ENCODE measurements around the gene ANKRD27.
A peak's percentile ranks its signal among the peaks of the same experiment; 100 is the strongest.

Gene ANKRD27

DNA sequence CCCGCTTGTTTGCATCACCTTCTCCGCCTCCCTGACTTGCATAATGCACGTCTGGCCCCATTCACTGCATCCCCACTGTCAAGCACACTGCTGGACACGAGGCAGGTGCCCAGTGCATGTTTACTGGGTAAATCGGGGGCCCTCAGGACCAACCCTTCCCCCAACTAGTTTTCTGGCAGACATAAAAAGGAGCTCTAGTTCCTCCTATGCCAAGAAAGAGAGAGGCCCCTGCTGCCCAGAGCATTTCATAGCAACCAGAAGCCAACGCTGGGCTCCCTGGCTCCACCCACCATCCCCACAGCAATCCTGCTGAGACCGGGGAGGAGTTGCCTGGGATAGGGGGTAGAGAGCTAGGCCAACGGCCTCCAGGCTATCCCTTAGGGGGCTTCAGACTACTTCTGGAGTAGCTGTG lies 23.2 kb downstream of the ANKRD27 start:
- Histone ChIP-seq H3K9me3 (ENCODE audit: low read depth, low read length) (no peaks in the 10 kb centered on the region), H3K4me3 (peak overlapping the region; percentile 59), H3K27ac (peak overlapping the region; percentile 65), H3K9ac (ENCODE audit: insufficient read length) (peak overlapping the region; percentile 59), H3K36me3 (ENCODE audit: insufficient read depth, low read length) (peaks cover 34% of the 10 kb centered on the region)
- DNase-seq (ENCODE audit: low read depth, low spot score), result peak; percentile 16
- TF ChIP-seq FOXP2 (optimal IDR thresholded peaks at IDR 0.05; ENCODE audit: control extremely low read depth, extremely low read length, insufficient read depth), result no peak
- TF ChIP-seq POLR2AphosphoS5 (IDR thresholded peaks at IDR 0.05; ENCODE audit: borderline replicate concordance, low read depth, low read length), result no peak
- TF ChIP-seq EZH2 (IDR thresholded peaks at IDR 0.05), result no peak

DNA sequence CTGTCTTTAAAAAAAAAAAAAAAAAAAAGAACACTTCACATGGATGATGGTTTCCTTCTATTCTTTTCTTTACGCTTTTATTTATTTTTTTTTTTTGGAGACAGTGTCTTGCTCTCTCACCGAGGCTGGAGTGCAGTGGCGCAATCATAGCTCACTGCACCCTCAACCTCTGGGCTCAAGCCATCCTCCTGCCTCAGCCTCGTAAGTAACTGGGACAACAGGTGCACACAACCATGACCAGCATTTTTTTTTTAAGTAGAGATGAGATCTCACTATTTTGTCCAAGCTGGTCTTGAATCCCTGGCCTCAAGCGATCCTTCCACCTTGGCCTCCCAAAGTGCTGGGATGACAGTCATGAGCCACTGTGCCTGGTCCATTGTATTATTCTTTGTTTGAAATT lies 24.3 kb downstream of the ANKRD27 start:
- no peak for TF ChIP-seq FOXP2 (optimal IDR thresholded peaks at IDR 0.05; ENCODE audit: control extremely low read depth, extremely low read length, insufficient read depth)
- TF ChIP-seq POLR2AphosphoS5 (IDR thresholded peaks at IDR 0.05; ENCODE audit: borderline replicate concordance, low read depth, low read length), result no peak
- no peak for TF ChIP-seq EZH2 (IDR thresholded peaks at IDR 0.05)
- Histone ChIP-seq H3K27ac (no peak overlapping the region), H3K4me3 (no peak overlapping the region), H3K36me3 (ENCODE audit: insufficient read depth, low read length) (peaks cover 30% of the 10 kb centered on the region), H3K9me3 (ENCODE audit: low read depth, low read length) (no peaks in the 10 kb centered on the region), H3K9ac (ENCODE audit: insufficient read length) (no peak overlapping the region)
- DNase-seq (ENCODE audit: low read depth, low spot score), result no peak

DNA sequence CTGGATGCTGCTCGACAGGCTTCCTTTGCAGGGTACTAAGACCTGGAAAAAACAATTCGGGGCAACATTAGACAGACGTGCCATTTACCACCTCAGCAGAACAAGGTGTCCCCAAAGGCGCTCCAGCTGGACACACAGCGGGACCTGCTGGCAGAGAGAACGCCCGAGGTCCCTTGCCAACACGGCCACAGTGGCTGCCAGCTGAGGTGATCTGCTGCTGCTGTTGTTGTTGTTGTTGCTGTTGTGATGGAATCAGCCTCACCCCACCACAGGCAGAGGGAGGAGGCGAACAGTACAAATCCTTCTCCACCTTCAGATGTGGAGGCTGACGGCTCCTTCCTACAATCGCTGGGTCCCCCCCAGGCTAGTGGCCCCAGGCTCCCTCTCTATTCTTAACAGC lies 25.2 kb downstream of the ANKRD27 start:
- TF ChIP-seq FOXP2 (optimal IDR thresholded peaks at IDR 0.05; ENCODE audit: control extremely low read depth, extremely low read length, insufficient read depth), result no peak
- TF ChIP-seq POLR2AphosphoS5 (IDR thresholded peaks at IDR 0.05; ENCODE audit: borderline replicate concordance, low read depth, low read length), result no peak
- no peak for TF ChIP-seq EZH2 (IDR thresholded peaks at IDR 0.05)
- H3K9me3 ChIP-seq (ENCODE audit: low read depth, low read length), result no peaks in the 10 kb centered on the region
- no peak overlapping the region for H3K4me3 ChIP-seq
- no peak for DNase-seq (ENCODE audit: low read depth, low spot score)
- no peak overlapping the region for H3K9ac ChIP-seq (ENCODE audit: insufficient read length)
- peaks cover 21% of the 10 kb centered on the region for H3K36me3 ChIP-seq (ENCODE audit: insufficient read depth, low read length)
- no peak overlapping the region for H3K27ac ChIP-seq

DNA sequence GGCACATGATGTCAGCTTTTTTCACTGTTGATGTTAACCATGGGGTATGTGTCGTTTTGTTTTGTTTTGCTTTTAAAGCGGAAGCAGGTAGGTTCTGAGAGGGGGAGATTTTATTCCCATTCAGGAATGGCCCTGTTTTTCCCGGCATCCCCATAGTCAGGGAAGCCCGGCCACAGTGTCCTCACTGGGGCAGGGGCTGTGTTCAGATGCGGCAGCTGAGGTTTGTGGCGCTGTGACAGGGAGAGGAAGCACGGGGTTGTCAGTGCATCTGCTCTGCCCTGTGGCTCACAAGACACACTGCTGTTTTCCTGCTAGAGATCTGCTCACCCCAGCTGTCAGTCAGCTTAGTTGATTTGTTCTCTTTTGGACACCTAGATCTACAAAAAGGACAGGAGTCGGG lies 27.6 kb downstream of the ANKRD27 start:
- TF ChIP-seq POLR2AphosphoS5 (IDR thresholded peaks at IDR 0.05; ENCODE audit: borderline replicate concordance, low read depth, low read length) (no peak), EZH2 (IDR thresholded peaks at IDR 0.05) (no peak), FOXP2 (optimal IDR thresholded peaks at IDR 0.05; ENCODE audit: control extremely low read depth, extremely low read length, insufficient read depth) (no peak)
- DNase-seq (ENCODE audit: low read depth, low spot score), result no peak
- Histone ChIP-seq H3K36me3 (ENCODE audit: insufficient read depth, low read length) (peaks cover 41% of the 10 kb centered on the region), H3K9me3 (ENCODE audit: low read depth, low read length) (no peaks in the 10 kb centered on the region), H3K27ac (no peak overlapping the region), H3K4me3 (no peak overlapping the region), H3K9ac (ENCODE audit: insufficient read length) (no peak overlapping the region)

DNA sequence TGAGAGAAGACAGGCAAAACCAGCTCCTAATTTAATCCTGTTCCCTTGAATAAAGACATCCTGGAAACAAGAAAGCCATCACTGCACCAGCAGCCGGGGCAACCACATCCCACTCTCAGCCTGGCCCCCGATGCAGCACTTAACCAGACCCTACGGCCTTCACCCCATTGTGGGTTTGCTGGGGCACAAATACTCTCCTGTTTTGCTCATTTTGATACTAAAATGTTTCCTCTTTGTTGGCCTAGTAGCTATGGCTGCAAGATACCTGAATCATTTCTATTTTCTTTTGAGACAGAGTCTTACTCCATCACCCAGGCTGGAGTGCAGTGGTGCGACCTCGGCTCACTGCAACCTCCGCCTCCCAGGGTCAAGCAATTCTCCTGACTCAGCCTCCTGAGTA lies 28.4 kb downstream of the ANKRD27 start:
- Histone ChIP-seq H3K9ac (ENCODE audit: insufficient read length) (no peak overlapping the region), H3K36me3 (ENCODE audit: insufficient read depth, low read length) (peaks cover 48% of the 10 kb centered on the region), H3K9me3 (ENCODE audit: low read depth, low read length) (no peaks in the 10 kb centered on the region), H3K27ac (no peak overlapping the region), H3K4me3 (no peak overlapping the region)
- TF ChIP-seq FOXP2 (optimal IDR thresholded peaks at IDR 0.05; ENCODE audit: control extremely low read depth, extremely low read length, insufficient read depth) (no peak), POLR2AphosphoS5 (IDR thresholded peaks at IDR 0.05; ENCODE audit: borderline replicate concordance, low read depth, low read length) (no peak), EZH2 (IDR thresholded peaks at IDR 0.05) (no peak)
- no peak for DNase-seq (ENCODE audit: low read depth, low spot score)

DNA sequence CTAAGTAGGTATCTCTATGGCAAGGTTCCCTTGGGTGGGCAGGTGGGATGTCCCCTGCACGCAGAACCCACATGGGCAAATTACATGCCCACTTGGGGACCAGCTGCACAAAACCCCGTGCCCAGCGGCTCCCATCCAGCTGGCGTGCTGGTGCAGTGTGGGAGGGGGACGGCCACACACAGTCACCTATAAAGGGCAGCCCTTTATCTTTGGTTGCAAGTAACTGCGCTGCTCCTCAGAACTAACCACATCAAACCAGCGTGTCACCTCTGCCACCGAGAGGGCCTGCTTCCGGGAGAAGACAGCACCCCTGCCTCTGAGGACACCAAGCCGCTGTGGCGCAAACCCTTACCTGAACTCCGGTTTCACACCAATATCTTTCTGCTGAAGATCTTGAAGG lies 32.2 kb downstream of the ANKRD27 start:
- Histone ChIP-seq H3K36me3 (ENCODE audit: insufficient read depth, low read length) (peaks cover 60% of the 10 kb centered on the region), H3K9me3 (ENCODE audit: low read depth, low read length) (no peaks in the 10 kb centered on the region), H3K4me3 (no peak overlapping the region), H3K27ac (no peak overlapping the region), H3K9ac (ENCODE audit: insufficient read length) (no peak overlapping the region)
- DNase-seq (ENCODE audit: low read depth, low spot score), result no peak
- TF ChIP-seq FOXP2 (optimal IDR thresholded peaks at IDR 0.05; ENCODE audit: control extremely low read depth, extremely low read length, insufficient read depth), result no peak
- no peak for TF ChIP-seq EZH2 (IDR thresholded peaks at IDR 0.05)
- no peak for TF ChIP-seq POLR2AphosphoS5 (IDR thresholded peaks at IDR 0.05; ENCODE audit: borderline replicate concordance, low read depth, low read length)

DNA sequence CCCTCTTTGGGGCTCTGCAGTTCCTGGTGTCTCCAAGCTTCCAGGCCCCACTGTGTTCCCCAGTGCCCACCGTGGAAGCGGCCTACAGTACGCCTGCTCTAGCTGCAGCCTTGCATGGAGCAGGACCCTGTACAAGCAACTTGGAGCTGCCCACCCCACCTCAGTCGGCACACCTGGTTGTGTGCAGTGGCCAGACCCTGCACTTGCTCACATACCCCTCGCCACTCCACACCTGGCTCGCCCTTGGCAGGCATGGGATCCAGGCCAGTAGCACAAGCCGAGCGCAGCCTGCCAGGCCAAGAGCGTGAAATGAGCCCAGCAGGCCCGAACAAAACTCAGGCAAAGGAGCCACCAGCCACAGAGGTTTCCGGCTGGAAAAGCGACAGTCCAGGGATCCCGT lies 36.4 kb downstream of the ANKRD27 start:
- no peak overlapping the region for H3K27ac ChIP-seq
- H3K4me3 ChIP-seq, result no peak overlapping the region
- peaks cover 61% of the 10 kb centered on the region for H3K36me3 ChIP-seq (ENCODE audit: insufficient read depth, low read length)
- H3K9me3 ChIP-seq (ENCODE audit: low read depth, low read length), result no peaks in the 10 kb centered on the region
- TF ChIP-seq FOXP2 (optimal IDR thresholded peaks at IDR 0.05; ENCODE audit: control extremely low read depth, extremely low read length, insufficient read depth), result no peak
- TF ChIP-seq EZH2 (IDR thresholded peaks at IDR 0.05), result no peak
- TF ChIP-seq POLR2AphosphoS5 (IDR thresholded peaks at IDR 0.05; ENCODE audit: borderline replicate concordance, low read depth, low read length), result no peak
- DNase-seq (ENCODE audit: low read depth, low spot score), result no peak
- H3K9ac ChIP-seq (ENCODE audit: insufficient read length), result no peak overlapping the region

DNA sequence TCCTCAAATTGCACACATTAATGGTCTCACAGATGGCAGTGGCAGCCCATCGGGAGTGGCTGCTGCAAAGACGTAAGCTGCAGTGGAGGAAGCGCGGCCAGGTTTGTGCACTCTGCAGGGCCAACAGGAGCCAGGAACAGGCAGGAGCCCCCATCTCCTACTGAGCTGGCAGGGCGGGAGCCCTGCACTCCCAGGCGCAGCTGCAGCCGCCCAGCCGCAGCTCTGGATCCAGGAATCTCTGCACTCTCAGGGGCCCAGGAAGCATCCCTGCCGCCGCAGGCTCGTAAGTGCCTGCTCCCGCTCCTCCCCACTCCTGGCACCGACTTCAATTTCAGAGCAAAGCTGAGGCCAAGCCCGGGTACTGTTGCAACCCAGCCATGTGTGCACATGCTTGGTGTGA lies 37.5 kb downstream of the ANKRD27 start:
- DNase-seq (ENCODE audit: low read depth, low spot score), result no peak
- H3K9me3 ChIP-seq (ENCODE audit: low read depth, low read length), result no peaks in the 10 kb centered on the region
- H3K36me3 ChIP-seq (ENCODE audit: insufficient read depth, low read length), result peaks cover 50% of the 10 kb centered on the region
- H3K4me3 ChIP-seq, result no peak overlapping the region
- TF ChIP-seq POLR2AphosphoS5 (IDR thresholded peaks at IDR 0.05; ENCODE audit: borderline replicate concordance, low read depth, low read length) (no peak), EZH2 (IDR thresholded peaks at IDR 0.05) (no peak)
- no peak overlapping the region for H3K27ac ChIP-seq
- H3K9ac ChIP-seq (ENCODE audit: insufficient read length), result no peak overlapping the region

DNA sequence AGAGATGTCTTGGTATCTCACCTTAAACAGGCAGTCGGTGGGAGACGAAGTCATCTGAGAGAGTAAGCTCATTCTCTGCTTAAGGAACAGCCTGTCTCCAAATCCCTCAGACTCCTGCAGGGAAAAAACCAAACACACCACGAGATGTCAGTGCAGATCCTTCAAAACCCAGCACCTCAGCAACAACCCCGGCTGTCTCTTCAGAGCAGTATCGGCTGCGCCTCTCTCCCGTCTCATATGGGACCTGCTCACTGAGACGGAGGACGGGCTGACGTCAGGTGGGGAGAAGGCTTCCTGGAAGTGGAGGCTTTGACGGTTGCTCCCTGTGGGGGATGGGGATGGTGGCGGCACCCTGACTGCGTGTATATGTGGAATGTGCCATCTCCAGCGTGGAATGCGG lies 43.6 kb downstream of the ANKRD27 start:
- no peak for DNase-seq (ENCODE audit: low read depth, low spot score)
- no peak overlapping the region for H3K9ac ChIP-seq (ENCODE audit: insufficient read length)
- H3K4me3 ChIP-seq, result no peak overlapping the region
- peaks cover 11% of the 10 kb centered on the region; the same call in 1 of the 2 replicates for H3K36me3 ChIP-seq (ENCODE audit: insufficient read depth, low read length)
- TF ChIP-seq FOXP2 (optimal IDR thresholded peaks at IDR 0.05; ENCODE audit: control extremely low read depth, extremely low read length, insufficient read depth), result no peak
- no peak for TF ChIP-seq EZH2 (IDR thresholded peaks at IDR 0.05)
- TF ChIP-seq POLR2AphosphoS5 (IDR thresholded peaks at IDR 0.05; ENCODE audit: borderline replicate concordance, low read depth, low read length), result no peak
- no peaks in the 10 kb centered on the region for H3K9me3 ChIP-seq (ENCODE audit: low read depth, low read length)
- H3K27ac ChIP-seq, result no peak overlapping the region

Data from SK-N-MC (cell line).